ENCODE results near the gene BRF1. TPM values are rescaled to one million over a fixed set of nuclear protein-coding genes. Genes with fewer than 3 reads are reported as not detected.

BRF1 gene
- total and polyA plus RNA-seq, 2 of the 8 experiments (the other 6 are each of a cell fraction or from before 2014, with no cell fraction given): 7.7 to 18.3 TPM

DNA sequence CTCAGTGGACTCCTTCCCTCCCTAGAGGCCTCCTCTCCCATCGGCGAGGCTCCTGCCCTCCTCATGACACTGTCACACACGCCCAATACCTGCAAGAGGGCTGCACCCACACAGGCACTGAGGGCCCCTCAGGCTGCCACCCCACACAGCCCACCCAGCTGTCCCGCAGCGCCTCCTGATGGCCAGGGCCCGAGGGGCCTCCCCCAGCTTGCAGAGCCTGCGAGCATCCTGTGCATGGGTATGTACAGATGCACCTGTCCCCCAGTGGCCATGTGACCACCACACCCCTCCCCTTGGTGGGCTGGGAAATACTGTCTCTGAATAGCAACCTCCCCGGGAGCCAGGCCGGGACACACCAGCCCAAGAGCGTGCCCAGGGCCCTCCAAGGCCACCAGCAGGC lies 100.7 kb downstream of the BRF1 start (continued):
- TF ChIP-seq SP1 (IDR thresholded peaks at IDR 0.05; ENCODE audit: low read depth, low read length): no peak
- no peak for TF ChIP-seq RXRA (IDR thresholded peaks at IDR 0.05; ENCODE audit: insufficient read depth, low read depth, low read length)
- TF ChIP-seq, protein P1, sequence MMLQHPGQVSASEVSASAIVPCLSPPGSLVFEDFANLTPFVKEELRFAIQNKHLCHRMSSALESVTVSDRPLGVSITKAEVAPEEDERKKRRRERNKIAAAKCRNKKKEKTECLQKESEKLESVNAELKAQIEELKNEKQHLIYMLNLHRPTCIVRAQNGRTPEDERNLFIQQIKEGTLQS (IDR thresholded peaks at IDR 0.05; ENCODE audit: insufficient read depth, low read depth, low read length): no peak
- TF ChIP-seq CHD2 (IDR thresholded peaks at IDR 0.05; ENCODE audit: low read length): no peak
- no peak for TF ChIP-seq MAFK (IDR thresholded peaks at IDR 0.05; ENCODE audit: low read depth, low read length)
- no peak for TF ChIP-seq RFX5 (IDR thresholded peaks at IDR 0.05; ENCODE audit: borderline replicate concordance, low read depth, low read length)
- TF ChIP-seq HDAC6 (IDR thresholded peaks at IDR 0.05; ENCODE audit: low read depth, low read length): no peak
- TF ChIP-seq, protein P2, sequence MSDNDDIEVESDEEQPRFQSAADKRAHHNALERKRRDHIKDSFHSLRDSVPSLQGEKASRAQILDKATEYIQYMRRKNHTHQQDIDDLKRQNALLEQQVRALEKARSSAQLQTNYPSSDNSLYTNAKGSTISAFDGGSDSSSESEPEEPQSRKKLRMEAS (IDR thresholded peaks at IDR 0.05): no peak
